ENCODE measurements around the gene GP1BB.

GP1BB gene

GRCh38 chr22:19742160-19743066 is 19.1 kb downstream of the GP1BB start:
- no peak for DNase-seq (ENCODE audit: low spot score)

- no peak for DNase-seq (ENCODE audit: low spot score)
Measured at GRCh38 chr22:19743081-19743480, 19.7 kb downstream of the GP1BB start.

GRCh38 chr22:19743651-19744050 is 20.3 kb downstream of the GP1BB start:
- DNase-seq (ENCODE audit: low spot score): no peak

- no peak for DNase-seq (ENCODE audit: low spot score)
Measured at GRCh38 chr22:19744350-19745006, 21.1 kb downstream of the GP1BB start.

- no peak for DNase-seq (ENCODE audit: low spot score)
Measured at GRCh38 chr22:19745155-19746101, 22.1 kb downstream of the GP1BB start.

GRCh38 chr22:19746726-19747125 is 23.4 kb downstream of the GP1BB start:
- no peak for DNase-seq (ENCODE audit: low spot score)

GRCh38 chr22:19747551-19747950 is 24.2 kb downstream of the GP1BB start:
- no peak for DNase-seq (ENCODE audit: low spot score)

GRCh38 chr22:19748139-19748538 is 24.8 kb downstream of the GP1BB start:
- DNase-seq (ENCODE audit: low spot score): no peak

- DNase-seq (ENCODE audit: low spot score): no peak
Measured at GRCh38 chr22:19748991-19749664, 25.8 kb downstream of the GP1BB start.

GRCh38 chr22:19749876-19750275 is 26.5 kb downstream of the GP1BB start:
- DNase-seq (ENCODE audit: low spot score): no peak

- DNase-seq (ENCODE audit: low spot score): no peak
Measured at GRCh38 chr22:19750507-19751490, 27.5 kb downstream of the GP1BB start.

GRCh38 chr22:19751497-19752245 is 28.3 kb downstream of the GP1BB start:
- no peak for DNase-seq (ENCODE audit: low spot score)

GRCh38 chr22:19753090-19753842 is 29.9 kb downstream of the GP1BB start:
- no peak for DNase-seq (ENCODE audit: low spot score)

GRCh38 chr22:19753996-19754700 is 30.8 kb downstream of the GP1BB start:
- no peak for DNase-seq (ENCODE audit: low spot score)

GRCh38 chr22:19754701-19755144 is 31.4 kb downstream of the GP1BB start:
- DNase-seq (ENCODE audit: low spot score): no peak

- DNase-seq (ENCODE audit: low spot score): no peak
Measured at GRCh38 chr22:19755145-19755710, 31.9 kb downstream of the GP1BB start.

- no peak for DNase-seq (ENCODE audit: low spot score)
Measured at GRCh38 chr22:19755722-19756287, 32.5 kb downstream of the GP1BB start.
